HG03342 (cell line): ENCODE data around the gene TBX4.
"Not testable (repeated sequence)": the region's sequence is repeated elsewhere in the genome, so short reads cannot be mapped to it uniquely, and the experiment has no call there.

ENCODE experiments used
- ATAC-seq: cut with Tn5 transposase; IDR thresholded peaks from one replicate; pipeline ENCODE4 v1.9.1; 2021; ENCODE audit warnings: mild to moderate bottlenecking, moderate library complexity; ENCODE audit not compliant: unreplicated experiment

Gene TBX4

DNA sequence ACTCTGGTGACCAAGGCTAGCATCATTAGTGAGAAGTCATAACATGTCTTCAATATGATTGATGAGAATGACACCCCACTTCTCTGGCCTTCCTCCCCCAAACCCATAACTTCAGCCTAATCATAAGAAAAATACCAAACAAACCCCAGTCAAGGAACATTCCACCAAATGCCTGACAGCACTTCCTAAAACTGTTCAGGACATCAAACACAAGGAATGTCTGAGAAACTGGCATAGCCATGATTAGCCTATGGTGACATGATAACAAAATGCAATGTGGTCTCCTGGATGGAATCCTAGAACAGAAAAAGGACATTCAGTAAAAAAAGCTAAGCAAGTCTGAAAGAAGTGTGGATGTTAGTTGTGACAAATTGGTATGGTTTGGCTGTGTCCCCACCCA lies 24.7 kb upstream of the TBX4 start:
- no peak for ATAC-seq

GRCh38 chr17:61429274-61429673 lies 22.9 kb upstream of the TBX4 start:
- ATAC-seq, result no peak

GRCh38 chr17:61429831-61430230 lies 22.4 kb upstream of the TBX4 start:
- ATAC-seq, result not testable (repeated sequence)

GRCh38 chr17:61431594-61432311 lies 20.5 kb upstream of the TBX4 start:
- no peak for ATAC-seq

GRCh38 chr17:61436273-61436672 lies 15.9 kb upstream of the TBX4 start:
- no peak for ATAC-seq

GRCh38 chr17:61436995-61437704 lies 15.1 kb upstream of the TBX4 start:
- ATAC-seq, result no peak

- ATAC-seq, result no peak
Observed at GRCh38 chr17:61440697-61441096, 11.5 kb upstream of the TBX4 start.

- not testable (repeated sequence) for ATAC-seq
Observed at GRCh38 chr17:61441507-61441906, 10.7 kb upstream of the TBX4 start.

- no peak for ATAC-seq
Observed at GRCh38 chr17:61442136-61442775, 10.0 kb upstream of the TBX4 start.

DNA sequence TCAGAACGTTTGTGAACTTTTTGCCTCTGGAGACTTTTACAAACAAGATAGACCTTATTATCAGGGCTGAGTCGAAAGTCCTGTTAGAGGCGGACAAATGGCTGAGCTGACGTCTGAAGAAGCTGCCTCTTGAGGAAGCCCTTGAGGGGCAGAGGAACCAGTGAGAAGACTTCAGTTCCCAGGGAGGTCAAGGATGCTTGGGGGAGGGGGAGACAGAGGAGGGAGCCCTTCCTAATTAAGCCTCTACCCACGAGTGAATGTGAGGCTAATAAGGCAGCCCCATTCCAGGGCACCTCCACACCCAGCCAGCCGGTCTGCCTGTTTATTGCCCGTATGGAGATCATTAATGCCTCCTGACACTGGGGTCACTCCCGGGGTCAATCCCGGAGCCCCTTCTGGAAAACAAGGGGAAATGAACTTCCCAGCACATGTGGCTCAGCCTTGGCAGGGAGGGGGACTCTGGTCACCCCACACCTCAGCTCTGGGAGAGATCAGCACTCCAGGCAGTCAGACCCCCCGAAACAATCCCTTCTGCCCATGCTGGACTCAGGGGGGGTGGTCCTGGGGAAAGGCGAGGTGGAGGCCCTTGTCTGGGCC lies 9.2 kb upstream of the TBX4 start:
- no peak for ATAC-seq

DNA sequence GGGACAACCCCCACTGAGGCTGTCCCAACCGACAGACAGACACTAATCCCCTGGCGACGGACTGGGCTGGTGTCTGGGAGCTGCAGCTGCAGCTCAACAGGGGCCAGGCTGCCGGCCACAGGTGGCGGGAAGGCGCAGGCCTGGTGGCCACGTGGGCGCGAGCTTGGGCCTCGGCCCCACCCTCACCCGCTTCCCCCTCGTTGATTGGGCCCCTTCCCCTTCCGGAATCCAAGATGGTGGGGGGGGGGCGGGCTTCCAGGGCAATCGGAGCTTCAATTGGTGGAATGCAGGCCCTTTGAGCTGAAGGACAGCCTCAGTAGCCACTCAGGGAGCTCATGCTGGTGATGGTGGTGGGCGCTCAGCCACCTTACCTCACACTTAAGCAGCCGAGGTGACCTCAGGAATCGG lies 8.7 kb upstream of the TBX4 start:
- ATAC-seq, result no peak

- no peak for ATAC-seq
Observed at GRCh38 chr17:61444075-61444474, 8.1 kb upstream of the TBX4 start.

GRCh38 chr17:61444831-61445230 lies 7.4 kb upstream of the TBX4 start:
- ATAC-seq, result no peak

GRCh38 chr17:61447358-61447757 lies 4.9 kb upstream of the TBX4 start:
- ATAC-seq, result no peak

DNA sequence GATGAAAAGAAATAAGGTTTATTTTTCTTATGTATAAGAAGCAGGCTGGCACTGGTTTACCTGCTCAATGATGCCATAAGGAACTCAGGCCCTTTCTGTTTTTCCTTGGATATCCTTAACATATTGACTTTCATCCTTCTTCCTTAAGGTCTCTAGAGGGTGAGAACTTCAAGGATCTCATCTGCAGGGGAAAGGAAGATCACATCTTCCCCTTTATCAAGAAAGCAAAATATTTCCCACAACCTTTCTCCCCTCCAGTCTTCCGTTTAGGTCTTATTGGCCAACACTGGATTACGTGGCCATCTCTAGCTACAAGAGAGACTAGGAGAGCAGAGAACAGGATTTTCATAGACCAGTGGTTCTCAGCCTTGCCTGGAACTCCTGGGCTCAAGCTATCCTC lies 4.2 kb upstream of the TBX4 start:
- ATAC-seq, result no peak

DNA sequence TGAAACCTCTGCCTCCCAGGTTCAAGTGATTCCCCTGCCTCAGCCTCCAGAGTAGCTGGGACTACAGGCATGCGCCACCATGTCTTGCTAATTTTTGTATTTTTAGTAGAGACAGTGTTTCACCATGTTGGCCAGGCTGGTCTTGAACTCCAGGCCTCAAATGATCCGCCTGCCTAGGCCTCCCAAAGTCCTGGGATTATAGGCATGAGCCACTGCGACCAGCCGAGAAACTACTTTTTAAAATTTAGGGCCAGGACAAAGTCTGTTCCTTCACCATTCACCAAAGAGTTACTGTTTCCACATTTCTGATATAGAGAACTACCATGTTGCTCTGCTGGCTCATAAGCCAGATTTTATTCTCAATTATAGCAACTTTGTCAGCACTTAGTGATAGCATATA lies 3.1 kb upstream of the TBX4 start:
- not testable (repeated sequence) for ATAC-seq

DNA sequence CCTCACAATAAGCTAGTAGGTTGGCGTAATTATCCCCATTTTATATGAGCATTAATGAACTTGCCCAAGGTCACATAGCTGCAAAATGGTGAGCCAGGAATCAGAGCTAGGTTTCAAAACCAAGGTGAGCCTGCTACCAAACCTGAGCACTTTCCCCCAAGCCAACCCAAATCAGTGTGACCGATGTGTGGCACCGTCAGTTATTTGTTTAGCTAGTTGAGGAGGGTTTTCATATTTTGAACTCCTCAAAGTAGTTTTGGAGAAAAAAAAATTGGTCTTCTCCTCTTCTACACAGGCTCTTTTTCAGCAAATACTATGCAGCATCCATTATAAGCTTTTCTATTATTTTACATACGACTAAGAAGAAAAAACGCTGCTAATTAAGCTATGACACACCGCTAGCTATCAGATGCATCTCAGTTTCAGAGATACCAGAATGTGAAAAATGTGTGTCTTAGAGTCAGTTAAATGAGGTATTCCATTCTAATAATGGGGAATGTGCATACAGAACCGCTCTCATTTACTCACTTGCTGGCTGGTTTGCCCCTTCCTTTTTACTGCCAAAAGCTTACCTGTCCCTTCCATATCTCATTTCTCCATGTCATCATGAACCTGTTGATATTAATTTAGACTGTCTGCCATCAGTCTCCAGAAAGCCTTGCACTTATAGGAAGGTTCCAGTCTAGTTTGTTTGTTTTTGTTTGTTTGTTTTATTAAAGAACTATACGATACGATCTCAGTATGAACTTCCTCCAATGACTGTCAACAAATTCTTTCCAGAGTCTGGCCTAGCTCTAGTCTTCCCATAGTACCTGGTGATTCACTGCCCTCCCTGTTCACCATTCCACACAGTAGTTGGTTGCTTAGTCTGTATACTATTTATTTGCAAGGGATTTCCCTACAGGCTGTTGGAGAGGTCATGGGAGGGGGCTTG lies 2.2 kb upstream of the TBX4 start:
- no peak for ATAC-seq

GRCh38 chr17:61450641-61451537 lies 1.3 kb upstream of the TBX4 start:
- no peak for ATAC-seq

DNA sequence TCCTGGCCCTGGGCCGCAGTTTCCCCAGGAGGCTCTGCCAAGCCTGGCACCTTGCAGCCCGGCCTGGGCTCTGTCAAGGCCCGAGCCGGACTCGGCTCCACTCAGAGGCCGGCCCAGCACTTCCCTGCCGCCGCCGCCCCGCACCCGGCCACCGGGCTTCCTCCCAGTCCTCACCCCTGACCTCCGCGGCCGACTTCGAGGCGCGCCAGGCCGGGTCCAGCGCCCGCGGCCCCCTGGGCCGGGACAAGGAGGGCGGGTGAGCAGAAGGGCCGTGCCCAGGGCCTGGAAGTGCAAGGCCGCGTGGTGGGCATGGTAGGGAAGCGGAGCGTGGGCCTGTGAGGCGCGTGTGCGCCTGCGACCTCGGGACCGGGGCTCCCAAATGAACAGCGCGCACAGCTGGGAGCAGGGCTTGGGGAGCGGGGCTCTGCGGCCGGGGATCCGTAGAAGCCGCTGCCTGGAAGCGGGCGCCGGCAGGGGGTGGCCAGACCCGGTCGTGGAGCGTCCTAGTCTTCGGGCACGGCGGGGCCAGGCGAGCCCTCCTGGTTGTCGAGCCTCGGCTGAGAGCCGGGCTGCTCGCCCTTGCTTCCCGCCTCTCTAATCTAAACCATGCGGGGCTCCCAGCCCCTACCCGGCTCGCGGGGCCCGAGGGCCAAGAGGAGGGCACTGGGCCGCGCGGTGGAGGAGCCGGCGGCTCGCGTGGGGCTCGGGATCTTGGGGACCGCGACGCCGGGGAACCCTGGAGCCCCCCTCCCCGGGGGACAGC lies 503 bp upstream of the TBX4 start:
- no peak for ATAC-seq
